ENCODE measurements around the gene STX8. TPM values are rescaled to one million over a fixed set of nuclear protein-coding genes. Genes with fewer than 3 reads are reported as not detected.

The STX8 gene
- total RNA-seq, 1 donor from 2014 or later: 61.6 TPM

DNA sequence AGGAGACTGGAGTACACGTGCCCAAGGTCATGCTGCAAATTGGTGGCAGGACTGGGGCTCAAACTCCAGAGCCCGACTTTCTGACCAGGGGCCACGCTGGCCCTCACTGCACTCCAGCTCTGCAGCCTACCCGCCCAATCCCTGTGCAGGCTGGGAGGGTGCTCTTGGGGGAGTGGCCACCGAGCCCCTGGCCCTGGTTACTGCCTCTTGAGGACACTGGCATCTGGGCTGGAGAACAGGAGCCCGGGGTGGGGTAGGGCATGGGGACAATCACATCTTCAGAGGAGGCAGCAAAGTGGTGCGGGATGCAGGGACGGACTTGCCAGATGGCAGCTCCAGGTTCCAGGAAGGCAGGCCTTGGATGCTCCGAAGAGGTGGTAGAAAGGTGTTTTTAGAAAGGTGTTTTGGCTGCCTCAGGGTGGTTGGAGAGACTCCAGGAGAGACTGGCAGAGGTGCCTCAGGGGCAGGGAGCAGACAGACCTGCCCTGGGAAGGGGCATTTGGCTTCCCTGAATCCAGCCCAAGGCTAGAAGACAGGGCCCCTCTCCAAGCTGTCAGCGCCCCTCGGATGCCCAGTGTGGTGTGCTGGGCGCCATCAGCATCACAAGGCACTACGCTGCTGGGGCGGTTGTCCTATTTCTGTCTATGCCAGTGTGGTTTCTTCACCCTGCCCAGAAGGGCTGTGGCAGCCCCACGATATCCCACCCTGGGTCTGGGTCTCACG, 333.7 kb downstream of the STX8 start:
- no peak overlapping the region for H3K27ac Mint-ChIP-seq (ENCODE audit: unreplicated experiment)
- peaks cover 2% of the 10 kb centered on the region for H3K36me3 Mint-ChIP-seq (ENCODE audit: unreplicated experiment)
- H3K9me3 Mint-ChIP-seq (ENCODE audit: unreplicated experiment): no peaks in the 10 kb centered on the region
- DNase-seq (ENCODE audit: extremely low spot score, unreplicated experiment): no peak
- H3K4me1 Mint-ChIP-seq (ENCODE audit: unreplicated experiment): peaks cover 4% of the 10 kb centered on the region
- H3K27me3 Mint-ChIP-seq (ENCODE audit: unreplicated experiment): no peaks in the 10 kb centered on the region
- H3K4me3 Mint-ChIP-seq (ENCODE audit: unreplicated experiment): no peak overlapping the region
- TF ChIP-seq, protein P1, sequence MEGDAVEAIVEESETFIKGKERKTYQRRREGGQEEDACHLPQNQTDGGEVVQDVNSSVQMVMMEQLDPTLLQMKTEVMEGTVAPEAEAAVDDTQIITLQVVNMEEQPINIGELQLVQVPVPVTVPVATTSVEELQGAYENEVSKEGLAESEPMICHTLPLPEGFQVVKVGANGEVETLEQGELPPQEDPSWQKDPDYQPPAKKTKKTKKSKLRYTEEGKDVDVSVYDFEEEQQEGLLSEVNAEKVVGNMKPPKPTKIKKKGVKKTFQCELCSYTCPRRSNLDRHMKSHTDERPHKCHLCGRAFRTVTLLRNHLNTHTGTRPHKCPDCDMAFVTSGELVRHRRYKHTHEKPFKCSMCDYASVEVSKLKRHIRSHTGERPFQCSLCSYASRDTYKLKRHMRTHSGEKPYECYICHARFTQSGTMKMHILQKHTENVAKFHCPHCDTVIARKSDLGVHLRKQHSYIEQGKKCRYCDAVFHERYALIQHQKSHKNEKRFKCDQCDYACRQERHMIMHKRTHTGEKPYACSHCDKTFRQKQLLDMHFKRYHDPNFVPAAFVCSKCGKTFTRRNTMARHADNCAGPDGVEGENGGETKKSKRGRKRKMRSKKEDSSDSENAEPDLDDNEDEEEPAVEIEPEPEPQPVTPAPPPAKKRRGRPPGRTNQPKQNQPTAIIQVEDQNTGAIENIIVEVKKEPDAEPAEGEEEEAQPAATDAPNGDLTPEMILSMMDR (IDR thresholded peaks at IDR 0.05): no peak

DNA sequence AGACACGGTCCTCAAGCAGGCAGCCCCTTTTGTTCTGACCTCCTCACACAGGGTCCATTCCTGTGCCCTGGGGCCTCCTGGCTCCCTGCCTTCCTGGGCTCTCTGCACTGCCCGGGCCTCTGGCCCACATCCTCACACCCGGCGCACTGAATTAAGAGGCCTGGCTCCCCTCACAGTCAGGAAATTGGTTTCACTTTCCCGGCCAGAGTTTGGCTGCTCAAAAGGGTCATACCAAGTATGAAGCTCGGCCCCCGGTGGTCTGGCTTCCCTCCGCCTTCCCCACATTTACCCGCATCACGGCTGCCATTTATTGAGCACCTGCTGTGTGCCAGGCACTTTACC, 334.3 kb downstream of the STX8 start:
- Mint-ChIP-seq H3K9me3 (ENCODE audit: unreplicated experiment) (no peaks in the 10 kb centered on the region), H3K36me3 (ENCODE audit: unreplicated experiment) (peaks cover 2% of the 10 kb centered on the region), H3K4me3 (ENCODE audit: unreplicated experiment) (no peak overlapping the region), H3K4me1 (ENCODE audit: unreplicated experiment) (peaks cover 4% of the 10 kb centered on the region), H3K27me3 (ENCODE audit: unreplicated experiment) (no peaks in the 10 kb centered on the region), H3K27ac (ENCODE audit: unreplicated experiment) (peak overlapping the region; percentile 19)
- TF ChIP-seq, protein P1 (IDR thresholded peaks at IDR 0.05): no peak
- DNase-seq (ENCODE audit: extremely low spot score, unreplicated experiment): no peak

DNA sequence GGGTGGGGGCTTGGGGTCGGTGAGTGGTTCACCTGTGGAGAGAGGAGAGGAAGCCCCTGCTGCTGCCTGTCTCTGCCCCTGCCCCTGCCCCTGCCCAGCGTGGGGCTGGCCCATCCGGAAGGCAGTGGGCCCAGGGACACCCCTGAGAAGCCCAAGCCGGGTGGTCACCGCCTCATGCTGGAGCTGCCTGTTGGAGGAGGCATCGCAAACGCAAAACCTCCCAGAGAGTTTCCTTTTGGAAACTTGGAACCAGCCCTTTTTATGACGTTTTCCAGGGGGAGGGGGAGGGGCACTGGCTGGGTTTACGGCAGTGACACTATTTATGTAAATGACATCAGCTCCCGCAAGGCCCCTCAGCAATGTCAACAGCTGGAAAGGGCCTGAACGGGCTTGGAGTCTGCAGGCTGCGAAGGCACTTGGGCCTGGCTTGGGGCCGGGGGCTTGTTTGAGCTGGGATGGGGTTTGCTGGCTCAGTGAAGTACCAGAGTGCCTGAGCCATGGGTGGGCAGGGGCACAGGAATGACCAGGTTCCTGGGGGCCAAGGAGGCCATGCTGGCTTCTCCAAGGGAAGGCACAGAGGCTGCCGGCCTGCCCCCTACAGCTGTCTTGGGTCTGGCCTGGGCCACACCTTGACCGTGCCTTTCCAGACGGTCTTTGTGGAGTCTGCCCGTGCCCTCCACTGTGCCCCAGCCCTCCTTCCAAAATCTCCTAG, 334.8 kb downstream of the STX8 start:
- Mint-ChIP-seq H3K9me3 (ENCODE audit: unreplicated experiment) (no peaks in the 10 kb centered on the region), H3K4me1 (ENCODE audit: unreplicated experiment) (peaks cover 4% of the 10 kb centered on the region), H3K4me3 (ENCODE audit: unreplicated experiment) (no peak overlapping the region), H3K27me3 (ENCODE audit: unreplicated experiment) (no peaks in the 10 kb centered on the region), H3K27ac (ENCODE audit: unreplicated experiment) (peak overlapping the region; percentile 19), H3K36me3 (ENCODE audit: unreplicated experiment) (peaks cover 2% of the 10 kb centered on the region)
- TF ChIP-seq, protein P1 (IDR thresholded peaks at IDR 0.05): no peak
- DNase-seq (ENCODE audit: extremely low spot score, unreplicated experiment): no peak

DNA sequence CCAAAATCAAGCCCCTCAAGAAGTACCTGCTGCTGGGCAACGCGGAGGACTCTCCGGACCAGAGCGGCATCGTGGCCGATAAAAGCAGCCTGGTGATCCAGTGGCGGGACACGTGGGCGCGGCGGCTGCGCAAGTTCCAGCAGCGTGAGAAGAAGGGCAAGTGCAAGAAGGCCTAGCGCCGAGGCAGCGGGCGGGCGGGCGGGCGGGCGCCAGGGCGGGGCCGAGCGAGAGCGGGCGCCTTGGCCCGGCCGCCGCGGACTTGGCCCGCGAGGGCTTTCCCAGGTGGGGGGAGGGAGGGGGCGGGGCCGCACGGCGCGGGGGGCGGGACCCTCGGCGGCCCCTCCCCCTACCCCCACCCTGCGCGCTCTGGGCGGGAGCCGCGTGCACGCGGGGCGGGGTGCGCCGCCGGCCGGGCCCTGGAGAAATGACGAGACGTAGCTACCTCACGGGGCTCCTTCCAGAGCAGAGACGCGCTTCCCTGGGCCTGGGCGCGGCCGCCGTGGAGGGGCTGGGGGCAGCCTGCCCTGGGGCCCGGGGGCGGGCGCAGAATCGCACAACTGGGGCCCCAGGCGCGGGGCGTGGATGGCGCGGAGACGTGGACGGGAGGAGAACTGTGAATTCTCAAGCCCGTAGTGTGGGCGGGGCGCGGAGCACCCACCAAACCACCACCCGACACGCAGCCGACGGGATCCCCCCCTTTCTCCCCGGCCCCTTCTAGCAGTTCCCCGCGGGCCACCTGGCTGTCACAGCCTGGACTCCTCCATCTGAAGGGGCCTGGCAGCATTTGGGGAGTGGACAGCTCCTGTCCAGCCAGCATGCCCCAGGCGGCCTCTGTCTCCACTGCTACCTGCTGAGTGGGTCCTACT, 335.6 kb downstream of the STX8 start:
- Mint-ChIP-seq H3K9me3 (ENCODE audit: unreplicated experiment) (no peaks in the 10 kb centered on the region), H3K27me3 (ENCODE audit: unreplicated experiment) (no peaks in the 10 kb centered on the region), H3K36me3 (ENCODE audit: unreplicated experiment) (peaks cover 2% of the 10 kb centered on the region), H3K27ac (ENCODE audit: unreplicated experiment) (no peak overlapping the region), H3K4me1 (ENCODE audit: unreplicated experiment) (peaks cover 4% of the 10 kb centered on the region), H3K4me3 (ENCODE audit: unreplicated experiment) (peak overlapping the region; percentile 35)
- no peak for DNase-seq (ENCODE audit: extremely low spot score, unreplicated experiment)
- TF ChIP-seq, protein P1 (IDR thresholded peaks at IDR 0.05): no peak
